ENCODE measurements around the gene SMURF2. TPM values are rescaled to one million over a fixed set of nuclear protein-coding genes. Genes with fewer than 3 reads are reported as not detected.

SMURF2 gene
- total and polyA plus RNA-seq, 2 of the 4 experiments (the other 2 are of a cell fraction) = 131 to 774 TPM

DNA sequence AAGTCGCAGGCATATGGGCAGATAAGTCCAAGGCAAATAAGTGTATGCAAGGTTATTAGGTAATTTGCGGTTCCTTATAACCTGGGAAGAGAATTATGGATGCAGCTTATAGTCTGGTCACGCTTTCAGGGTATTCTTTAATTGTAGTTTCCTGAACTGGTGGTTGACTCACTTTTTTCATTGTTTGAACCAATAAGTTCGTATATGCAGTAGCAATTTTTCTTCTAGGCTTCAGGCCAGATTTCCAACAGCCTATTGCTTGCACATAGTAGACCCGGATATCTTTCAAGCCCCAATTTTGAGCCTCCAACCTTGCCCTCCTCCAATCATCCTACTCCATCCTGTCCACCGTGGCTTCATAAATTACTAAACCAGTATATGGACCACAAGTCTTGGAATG, 142.5 kb downstream of the SMURF2 start:
- TF ChIP-seq RFX5 (IDR thresholded peaks at IDR 0.05; ENCODE audit: low read depth, low read length) (no peak), RAD21 (IDR thresholded peaks at IDR 0.05; ENCODE audit: low read length) (no peak), RCOR1 (IDR thresholded peaks at IDR 0.05; ENCODE audit: insufficient replicate concordance, low read length) (no peak), MAFK (IDR thresholded peaks at IDR 0.05; ENCODE audit: low read depth, low read length) (no peak), MXI1 (IDR thresholded peaks at IDR 0.05; ENCODE audit: borderline replicate concordance, low read depth, low read length) (no peak), NFE2L2 (IDR thresholded peaks at IDR 0.05; ENCODE audit: low read depth, low read length) (no peak), MAZ (IDR thresholded peaks at IDR 0.05; ENCODE audit: borderline replicate concordance, low read depth, low read length) (no peak), SMC3 (IDR thresholded peaks at IDR 0.05; ENCODE audit: low read depth, low read length) (no peak)
- TF ChIP-seq, protein P1, sequence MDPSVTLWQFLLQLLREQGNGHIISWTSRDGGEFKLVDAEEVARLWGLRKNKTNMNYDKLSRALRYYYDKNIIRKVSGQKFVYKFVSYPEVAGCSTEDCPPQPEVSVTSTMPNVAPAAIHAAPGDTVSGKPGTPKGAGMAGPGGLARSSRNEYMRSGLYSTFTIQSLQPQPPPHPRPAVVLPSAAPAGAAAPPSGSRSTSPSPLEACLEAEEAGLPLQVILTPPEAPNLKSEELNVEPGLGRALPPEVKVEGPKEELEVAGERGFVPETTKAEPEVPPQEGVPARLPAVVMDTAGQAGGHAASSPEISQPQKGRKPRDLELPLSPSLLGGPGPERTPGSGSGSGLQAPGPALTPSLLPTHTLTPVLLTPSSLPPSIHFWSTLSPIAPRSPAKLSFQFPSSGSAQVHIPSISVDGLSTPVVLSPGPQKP (IDR thresholded peaks at IDR 0.05; ENCODE audit: borderline replicate concordance, low read depth, low read length) = no peak
- H3K27ac ChIP-seq (ENCODE audit: insufficient read depth, low read length) = no peak overlapping the region
- no peak overlapping the region for H3K9ac ChIP-seq (ENCODE audit: low read depth, low read length)
- no peak overlapping the region for H3K4ac ChIP-seq (ENCODE audit: low read depth, low read length)
- no TSS peak for BruUV-seq (replicated peaks)
- no peak overlapping the region for H2BK5ac ChIP-seq (ENCODE audit: low read depth, low read length, poor library complexity, severe bottlenecking)
- H4K5ac ChIP-seq (ENCODE audit: low read depth, low read length) = no peak overlapping the region
- H3K27me3 ChIP-seq (ENCODE audit: control insufficient read depth, insufficient read depth, low read length) = no peaks in the 10 kb centered on the region
- DNase-seq (no peak), ATAC-seq (ENCODE audit: low read depth) (no peak)
- peaks cover 10 to 18% of the 10 kb centered on the region in 2 experiments for H3K79me1 ChIP-seq (ENCODE audit: low read depth in 1 of 2, low read length in 2 of 2)
- no peak overlapping the region for H2BK20ac ChIP-seq (ENCODE audit: low read depth, low read length)
- CTCF ChIA-PET = interaction anchor here (0.6 kb wide), 1 partner anchor 129 kb away, joined by 4 read pairs; no protein-coding TSS in a partner anchor
- H4K8ac ChIP-seq (ENCODE audit: low read depth in 2 of 2, low read length in 2 of 2) = no peak overlapping the region
- no peak overlapping the region for H3K4me2 ChIP-seq (ENCODE audit: low read depth, low read length)
- H3K4me1 ChIP-seq (ENCODE audit: control insufficient read depth, insufficient read depth, low read length) = no peaks in the 10 kb centered on the region
- no peak overlapping the region for H3K18ac ChIP-seq (ENCODE audit: low read depth, low read length)
- H4K20me1 ChIP-seq (ENCODE audit: insufficient read depth, low read length) = peaks cover 3% of the 10 kb centered on the region; the same call in 1 of the 2 replicates
- intact Hi-C loops (cut with micrococcal nuclease) = no loop called here
- no peaks in the 10 kb centered on the region for H3K9me3 ChIP-seq (ENCODE audit: control insufficient read depth, insufficient read depth, low read length)
- no peaks in the 10 kb centered on the region for H3K9me1 ChIP-seq (ENCODE audit: insufficient read depth, low read length)
- no peak overlapping the region for H2AK5ac ChIP-seq (ENCODE audit: low read depth, low read length)
- dilution Hi-C loops (cut with HindIII; ENCODE audit: low sequenced_read_pairs, unreplicated experiment) = no loop called here
- H4K91ac ChIP-seq (ENCODE audit: insufficient read depth, low read depth, low read length) = no peak overlapping the region
- H2AK9ac ChIP-seq (replicated peaks; ENCODE audit: low read depth, low read length, poor library complexity) = no peak overlapping the region
- no peak overlapping the region for H3K23ac ChIP-seq (ENCODE audit: low read depth, low read length)
- in situ Hi-C loops (cut with MboI; ENCODE audit: low sequenced_read_pairs) = no loop called here
- H2BK15ac ChIP-seq (ENCODE audit: low read depth, low read length) = no peak overlapping the region
- POLR2A ChIA-PET (ENCODE audit: unreplicated experiment) = no interaction called here
- peaks cover 35% of the 10 kb centered on the region for H3K36me3 ChIP-seq (ENCODE audit: control insufficient read depth, insufficient read depth, low read length)
- H2BK120ac ChIP-seq (ENCODE audit: low read depth, low read length) = no peak overlapping the region
- H3K4me3 ChIP-seq (ENCODE audit: insufficient read depth, low read depth, low read length) = no peak overlapping the region
- no peak overlapping the region for H3K14ac ChIP-seq (replicated peaks; ENCODE audit: low read depth, low read length)
- H2AFZ ChIP-seq (replicated peaks; ENCODE audit: low read length, poor library complexity) = no peak overlapping the region
- 100% methylated on average over 1 of the region's 6 CpGs; no CpG with 5 or more reads in 1 of the 2 experiments for WGBS, 2 experiments (ENCODE audit: extremely low coverage in 2 of 2, insufficient read length in 1 of 2)
- no peak overlapping the region for H3K56ac ChIP-seq (ENCODE audit: extremely low read depth, insufficient read depth, low read length)

Data from IMR-90 (cell line).